Smooth muscle cell (in vitro differentiated cells): ENCODE measurements around the gene MAP3K8. TPM values are rescaled to one million over a fixed set of nuclear protein-coding genes. Genes with fewer than 3 reads are reported as not detected.

Experiments
- DNase-seq: peaks from one replicate; lab custom pipeline; 2025; ENCODE audit not compliant: unreplicated experiment; lab: John Stamatoyannopoulos, UW
- H2AFZ ChIP-seq: fragments of 200-600 bp; sonication (generic); 2 replicates; pipeline ENCODE4 v1.6.0; 2016; ENCODE audit warnings: antibody characterized with exemption, low read depth, mild to moderate bottlenecking
- H3F3A ChIP-seq: fragments of 200-600 bp; sonication (generic); 2 replicates; pipeline ENCODE4 v1.6.0; 2017; ENCODE audit warnings: antibody characterized with exemption, low read depth
- H3K27ac ChIP-seq: fragments of 200-600 bp; sonication (generic); 2 replicates; pipeline ENCODE4 v1.5.1; 2016; ENCODE audit warnings: low read depth, mild to moderate bottlenecking
- H3K27me3 ChIP-seq: fragments of 200-600 bp; sonication (generic); 2 replicates; pipeline ENCODE4 v1.6.1; 2016; ENCODE audit warnings: low read depth, mild to moderate bottlenecking
- H3K36me3 ChIP-seq: fragments of 200-600 bp; sonication (generic); 2 replicates; pipeline ENCODE4 v1.5.1; 2016; ENCODE audit warnings: low read depth
- H3K4me1 ChIP-seq: fragments of 200-600 bp; sonication (generic); 2 replicates; pipeline ENCODE4 v1.5.1; 2016; ENCODE audit warnings: low read depth
- H3K4me2 ChIP-seq: fragments of 200-600 bp; sonication (generic); 2 replicates; pipeline ENCODE4 v1.6.0; 2016; ENCODE audit warnings: mild to moderate bottlenecking
- H3K4me3 ChIP-seq: fragments of 200-600 bp; sonication (generic); 2 replicates; pipeline ENCODE4 v1.5.1; 2016; ENCODE audit warnings: mild to moderate bottlenecking
- H3K79me2 ChIP-seq: fragments of 200-600 bp; sonication (generic); 2 replicates; pipeline ENCODE4 v1.6.0; 2016; ENCODE audit warnings: low read depth, mild to moderate bottlenecking
- H3K9ac ChIP-seq: fragments of 200-600 bp; sonication (generic); 2 replicates; pipeline ENCODE4 v1.6.0; 2016; ENCODE audit warnings: low read depth
- H3K9me3 ChIP-seq: fragments of 200-600 bp; sonication (generic); replicated peaks from 2 replicates; pipeline ENCODE4 v1.5.1; 2016; ENCODE audit warnings: low read depth
- H4K20me1 ChIP-seq: fragments of 200-600 bp; sonication (generic); 2 replicates; pipeline ENCODE4 v1.6.0; 2016; ENCODE audit warnings: low read depth
- WGBS: methylation state at CpG from one replicate; pipeline ENCODE4 v1.1.7; 2016; ENCODE audit warnings: low lambda C conversion rate; 5-methylcytosine and 5-hydroxymethylcytosine counted together
- polyA plus RNA-seq: library from polyadenylated mRNA; unstranded; fragments of >200 nt; fragmentation: Nextera tagmentation; extraction: Ambion mirVana; gene quantifications from 2 replicates; pipeline ENCODE4 v1.2.1, GENCODE V29; 2016
- total RNA-seq: library from RNA; depleted of rRNA; stranded (reverse); fragments of >200 nt; gene quantifications from 2 replicates; pipeline ENCODE4 v1.2.3, GENCODE V29; 2014
- TF ChIP-seq, protein P1 (sequence below): fragments of 200-600 bp; sonication (generic); IDR thresholded peaks from 2 replicates; pipeline ENCODE4 v1.5.1; 2017; ENCODE audit warnings: borderline replicate concordance, mild to moderate bottlenecking, antibody characterized with exemption; ENCODE audit not compliant: insufficient read depth, poor library complexity, severe bottlenecking

Gene MAP3K8
- total and polyA plus RNA-seq, 2 experiments from 2014 or later = 10.4 to 18.5 TPM

DNA sequence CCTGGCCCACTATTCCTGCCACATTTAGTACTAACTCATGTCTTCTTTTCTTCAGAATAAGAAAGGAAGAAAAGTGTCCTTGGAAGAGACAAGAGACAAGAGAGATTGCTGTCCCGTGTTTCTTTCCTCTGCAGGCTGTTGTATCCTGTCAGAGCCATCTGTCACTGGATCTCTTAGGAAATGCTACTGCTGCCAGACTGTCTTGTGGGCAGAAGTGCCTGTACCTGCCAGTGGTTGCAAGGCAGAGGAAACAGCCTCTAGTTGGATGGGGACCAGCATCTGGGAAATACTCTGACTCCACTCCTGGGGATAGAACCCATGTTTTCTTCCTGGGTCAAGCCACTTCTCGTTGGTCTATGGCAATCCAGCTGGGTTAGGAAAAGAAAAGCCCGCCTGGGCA is 16.7 kb upstream of the MAP3K8 start:
- no peak overlapping the region for H3K4me2 ChIP-seq
- H3K9me3 ChIP-seq = no peaks in the 10 kb centered on the region
- TF ChIP-seq, protein P1, sequence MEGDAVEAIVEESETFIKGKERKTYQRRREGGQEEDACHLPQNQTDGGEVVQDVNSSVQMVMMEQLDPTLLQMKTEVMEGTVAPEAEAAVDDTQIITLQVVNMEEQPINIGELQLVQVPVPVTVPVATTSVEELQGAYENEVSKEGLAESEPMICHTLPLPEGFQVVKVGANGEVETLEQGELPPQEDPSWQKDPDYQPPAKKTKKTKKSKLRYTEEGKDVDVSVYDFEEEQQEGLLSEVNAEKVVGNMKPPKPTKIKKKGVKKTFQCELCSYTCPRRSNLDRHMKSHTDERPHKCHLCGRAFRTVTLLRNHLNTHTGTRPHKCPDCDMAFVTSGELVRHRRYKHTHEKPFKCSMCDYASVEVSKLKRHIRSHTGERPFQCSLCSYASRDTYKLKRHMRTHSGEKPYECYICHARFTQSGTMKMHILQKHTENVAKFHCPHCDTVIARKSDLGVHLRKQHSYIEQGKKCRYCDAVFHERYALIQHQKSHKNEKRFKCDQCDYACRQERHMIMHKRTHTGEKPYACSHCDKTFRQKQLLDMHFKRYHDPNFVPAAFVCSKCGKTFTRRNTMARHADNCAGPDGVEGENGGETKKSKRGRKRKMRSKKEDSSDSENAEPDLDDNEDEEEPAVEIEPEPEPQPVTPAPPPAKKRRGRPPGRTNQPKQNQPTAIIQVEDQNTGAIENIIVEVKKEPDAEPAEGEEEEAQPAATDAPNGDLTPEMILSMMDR = no peak
- no peak for DNase-seq
- no peak overlapping the region for H3K9ac ChIP-seq
- H3K4me1 ChIP-seq = peaks cover under 1% of the 10 kb centered on the region
- no peaks in the 10 kb centered on the region for H3K27me3 ChIP-seq
- no peaks in the 10 kb centered on the region for H4K20me1 ChIP-seq
- H3K36me3 ChIP-seq = no peaks in the 10 kb centered on the region
- H3F3A ChIP-seq = no peaks in the 10 kb centered on the region
- WGBS = 80% methylated on average over 3 of the region's 3 CpGs
- H3K4me3 ChIP-seq = no peak overlapping the region
- H2AFZ ChIP-seq = no peak overlapping the region
- H3K79me2 ChIP-seq = no peaks in the 10 kb centered on the region
- no peak overlapping the region for H3K27ac ChIP-seq

DNA sequence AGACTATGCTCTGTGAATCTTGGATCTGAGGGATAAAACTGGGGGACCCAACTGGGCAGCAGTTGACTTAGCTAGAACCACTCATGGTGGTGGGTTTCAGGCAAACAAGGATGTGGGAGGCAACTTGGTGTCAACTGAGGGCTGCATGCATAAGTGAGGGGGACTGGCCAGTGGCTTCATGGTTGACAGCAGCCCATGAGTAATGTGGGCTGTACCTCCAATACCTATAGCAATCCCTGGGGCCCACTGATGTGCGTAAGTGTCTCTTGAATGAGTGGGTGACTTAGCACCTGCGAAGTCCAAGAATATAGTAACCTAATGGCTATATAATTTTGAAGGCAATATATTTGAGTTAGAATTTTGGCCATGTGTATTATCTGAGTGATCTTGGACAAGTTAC is 13.7 kb upstream of the MAP3K8 start:
- Histone ChIP-seq H3K4me3 (no peak overlapping the region), H3K4me2 (no peak overlapping the region), H3K9me3 (no peaks in the 10 kb centered on the region), H4K20me1 (no peaks in the 10 kb centered on the region), H3K9ac (no peak overlapping the region), H3K4me1 (peaks cover 12% of the 10 kb centered on the region), H2AFZ (no peak overlapping the region), H3K27ac (no peak overlapping the region), H3K27me3 (no peaks in the 10 kb centered on the region), H3K79me2 (no peaks in the 10 kb centered on the region), H3F3A (peaks cover 10% of the 10 kb centered on the region), H3K36me3 (no peaks in the 10 kb centered on the region)
- TF ChIP-seq, protein P1 = no peak
- WGBS = 97% methylated on average over 2 of the region's 2 CpGs
- no peak for DNase-seq

- Histone ChIP-seq H3K36me3 (no peaks in the 10 kb centered on the region), H3K4me2 (no peak overlapping the region), H3K4me1 (peaks cover 12% of the 10 kb centered on the region), H3F3A (peaks cover 10% of the 10 kb centered on the region), H3K27ac (no peak overlapping the region), H3K4me3 (no peak overlapping the region), H2AFZ (no peak overlapping the region), H4K20me1 (no peaks in the 10 kb centered on the region), H3K27me3 (no peaks in the 10 kb centered on the region), H3K9ac (no peak overlapping the region), H3K9me3 (no peaks in the 10 kb centered on the region), H3K79me2 (no peaks in the 10 kb centered on the region)
- DNase-seq = no peak
- WGBS = 97% methylated on average over 1 of the region's 1 CpG
- TF ChIP-seq, protein P1 = no peak
Measured at GRCh38 chr10:30420766-30421165, 13.2 kb upstream of the MAP3K8 start.

DNA sequence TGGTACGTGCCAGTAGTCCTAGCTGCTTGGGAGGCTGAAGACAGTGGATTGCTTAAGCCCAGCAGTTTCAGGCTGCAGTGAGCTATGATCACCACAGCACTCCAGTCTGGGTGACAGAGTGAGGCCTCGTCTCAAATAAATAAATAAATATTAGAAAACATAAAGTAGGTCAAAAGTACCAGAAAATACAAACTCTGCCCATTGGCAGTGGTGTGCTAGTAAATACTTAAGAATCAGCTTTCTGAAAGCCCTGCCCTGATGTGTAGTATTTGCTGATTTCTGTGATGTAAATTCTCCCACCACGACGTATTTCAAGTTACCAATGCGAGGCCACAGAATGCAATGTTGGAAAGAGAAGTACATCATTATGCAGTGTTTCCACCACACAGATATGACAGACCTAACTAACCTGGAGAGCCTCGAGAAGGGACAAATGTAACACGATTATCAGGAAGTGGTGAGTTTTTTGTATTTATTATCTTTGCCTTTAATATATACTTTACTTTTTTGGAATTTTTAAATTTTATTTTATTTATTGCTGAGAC is 11.8 kb upstream of the MAP3K8 start:
- Histone ChIP-seq H4K20me1 (no peaks in the 10 kb centered on the region), H3K27me3 (no peaks in the 10 kb centered on the region), H3K4me1 (peaks cover 12% of the 10 kb centered on the region), H3K9me3 (no peaks in the 10 kb centered on the region), H2AFZ (no peak overlapping the region), H3K4me2 (no peak overlapping the region), H3F3A (peaks cover 10% of the 10 kb centered on the region), H3K4me3 (no peak overlapping the region), H3K79me2 (no peaks in the 10 kb centered on the region), H3K9ac (no peak overlapping the region), H3K36me3 (no peaks in the 10 kb centered on the region), H3K27ac (no peak overlapping the region)
- DNase-seq = no peak
- 88% methylated on average over 7 of the region's 7 CpGs for WGBS
- TF ChIP-seq, protein P1 = no peak
